Heart right ventricle (tissue), 16 donors: Measurements from ENCODE around the gene ST8SIA1. TPM values are rescaled to one million over a fixed set of nuclear protein-coding genes. Genes with fewer than 3 reads are reported as not detected.

ENCODE experiments used
- ATAC-seq, 8 donors: fragments of 200-7000 bp; cut with Tn5 transposase; one replicate each; pipeline ENCODE4 v1.9.1; 2020; ENCODE audit warnings: mild to moderate bottlenecking in 8 of 8, moderate library complexity in 8 of 8, moderate number of reproducible peaks in 1 of 8
- DNase-seq, 2 donors: peaks; one replicate each; pipeline ENCODE4 v3.0.0-alpha.2; 2020
- H3K27ac ChIP-seq, 10 donors: fragments of 200-600 bp; sonication (generic) in 2 of 10; one replicate each; pipeline versions ENCODE4 v1.5.0 to v1.8.0; 2020 to 2022; ENCODE audit warnings: mild to moderate bottlenecking in 3 of 10
- H3K27me3 ChIP-seq, 7 donors: fragments of 200-600 bp; one replicate each; pipeline ENCODE4 v1.8.0; 2021 to 2022; ENCODE audit warnings: mild to moderate bottlenecking in 2 of 7
- H3K36me3 ChIP-seq, 9 donors: fragments of 200-600 bp; sonication (generic) in 1 of 9; one replicate each; pipeline versions ENCODE4 v1.5.0 to v1.8.0; 2020 to 2022; ENCODE audit warnings: mild to moderate bottlenecking in 2 of 9
- H3K4me1 ChIP-seq, 9 donors: fragments of 200-600 bp; sonication (generic) in 1 of 9; one replicate each; pipeline versions ENCODE4 v1.5.0 to v1.8.0; 2020 to 2022; ENCODE audit warnings: mild to moderate bottlenecking in 4 of 9
- H3K4me3 ChIP-seq, 10 donors: fragments of 200-600 bp; sonication (generic) in 2 of 10; one replicate each; pipeline versions ENCODE4 v1.5.0 to v1.8.0; 2020 to 2022; ENCODE audit warnings: mild to moderate bottlenecking in 7 of 10, moderate library complexity in 2 of 10
- H3K9me3 ChIP-seq, 11 donors: fragments of 200-600 bp in 10 of 11; sonication (generic) in 2 of 11; one replicate each; pipeline versions ENCODE4 v1.5.0 to v1.8.0; 2013 to 2022; ENCODE audit warnings: mild to moderate bottlenecking in 2 of 11, control low read depth in 1 of 11, moderate library complexity in 1 of 11
- WGBS, 2 donors: extraction: QIAGEN DNeasy Blood & Tissue Kit; methylation state at CpG; one replicate each; pipeline ENCODE4 v1.1.7; 2013; ENCODE audit warnings: inconsistent platforms in 1 of 2; 5-methylcytosine and 5-hydroxymethylcytosine counted together
- intact Hi-C, 10 donors: fragments of 100-400 bp; cut with DNase I; formaldehyde crosslinking; loops; one replicate each; pipeline versions ENCODE4 v1.11.1 to v1.14.2; 2022
- polyA plus RNA-seq, 2 donors: library from polyadenylated mRNA; stranded (reverse); fragments of 200-250 nt; gene quantifications; one replicate each; pipeline ENCODE4 v1.2.3, GENCODE V29; 2013
- total RNA-seq, 10 donors: library from RNA; stranded (reverse); fragmentation: NEBNext Ultra II Directional in 3 of 10; extraction: Animal tissue kit (Norgen Biotek cat#: 25700) in 3 of 10; gene quantifications; one replicate each; pipeline versions ENCODE4 v1.2.1 to v1.2.4, GENCODE V29; 2021 to 2023
- TF ChIP-seq, protein P1 (sequence below), 9 donors: fragments of 200-600 bp; sonication (generic) in 2 of 9; IDR thresholded peaks; one replicate each; pipeline versions ENCODE4 v1.5.0 to v1.8.0; 2021 to 2022; ENCODE audit warnings: antibody characterized with exemption in 9 of 9, mild to moderate bottlenecking in 5 of 9, moderate library complexity in 1 of 9
- donor health status: Arrhythmogenic right ventricular cardiomyopathy.
- donor health status: ischemic (EF 13 %, LVEDD 7.1; RV severe dilation, severe dysfunction).
- donor health status: healthy with polysubstance abuse.
- donor health status: DM: no; HTN: yes; CAD: no.
- donor health status: DM: no; HTN: no; CAD: no.
- donor health status: ischemic (EF 25% LVEDD 6.9; RV normal size, moderate dysfunction).
- donor health status: ischemic (EF 25% LVEDD 5.7; RV mildly dilated, moderate dysfunction).
- donor health status: healthy.
- donor health status: DM: yes; HTN: yes; CAD: no.
- donor health status: Ischemic cardiomyopathy.
- donor health status: ischemic (EF 35%, LVEDD 5.7; RV mildly dilated, moderate dysfunction).
- donor health status: nonischemic (EF 11% LVEDD 7.7; RV severe dilation, severe dysfunction).
- donor health status: DM: yes; HTN: yes; CAD: no.
- donor health status: PGD.
- donor health status: ischemic (EF 29% LVEDD 5.4; RV normal size, mild dysfunction).
- donor health status: nonischemic (EF 23%, LVEDD 6.1; RV moderate dilation, normal function).

The ST8SIA1 gene
- total and polyA plus RNA-seq, 12 donors, result 0.93 to 4.9 (median 1.9) TPM

DNA sequence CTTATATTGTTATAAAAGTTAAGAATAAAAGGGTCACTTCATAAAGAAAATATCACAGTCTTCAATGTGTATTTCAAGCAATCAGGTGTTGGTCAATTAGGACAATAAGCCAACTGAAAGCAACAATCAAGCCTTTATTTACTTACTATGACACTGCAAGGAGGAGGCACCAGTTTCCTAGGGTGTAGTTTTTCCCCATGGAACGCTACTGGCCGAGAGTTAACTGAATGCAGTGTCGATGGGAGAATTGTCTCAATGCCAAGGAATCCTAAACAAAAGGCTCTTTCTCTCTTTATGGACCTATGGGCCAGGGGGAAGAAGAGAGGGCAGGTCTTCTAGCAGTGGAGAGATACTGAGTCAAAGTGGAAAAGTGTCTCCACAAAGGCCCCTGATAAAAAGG is 146.1 kb downstream of the ST8SIA1 start:
- ATAC-seq, result no peak
- Histone ChIP-seq H3K4me3 (no peak overlapping the region), H3K27ac (no peak overlapping the region), H3K27me3 (no peaks in the 10 kb centered on the region), H3K9me3 (no peaks in the 10 kb centered on the region), H3K36me3 (no peaks in the 10 kb centered on the region), H3K4me1 (no peaks in the 10 kb centered on the region)
- DNase-seq, result no peak
- TF ChIP-seq, protein P1, sequence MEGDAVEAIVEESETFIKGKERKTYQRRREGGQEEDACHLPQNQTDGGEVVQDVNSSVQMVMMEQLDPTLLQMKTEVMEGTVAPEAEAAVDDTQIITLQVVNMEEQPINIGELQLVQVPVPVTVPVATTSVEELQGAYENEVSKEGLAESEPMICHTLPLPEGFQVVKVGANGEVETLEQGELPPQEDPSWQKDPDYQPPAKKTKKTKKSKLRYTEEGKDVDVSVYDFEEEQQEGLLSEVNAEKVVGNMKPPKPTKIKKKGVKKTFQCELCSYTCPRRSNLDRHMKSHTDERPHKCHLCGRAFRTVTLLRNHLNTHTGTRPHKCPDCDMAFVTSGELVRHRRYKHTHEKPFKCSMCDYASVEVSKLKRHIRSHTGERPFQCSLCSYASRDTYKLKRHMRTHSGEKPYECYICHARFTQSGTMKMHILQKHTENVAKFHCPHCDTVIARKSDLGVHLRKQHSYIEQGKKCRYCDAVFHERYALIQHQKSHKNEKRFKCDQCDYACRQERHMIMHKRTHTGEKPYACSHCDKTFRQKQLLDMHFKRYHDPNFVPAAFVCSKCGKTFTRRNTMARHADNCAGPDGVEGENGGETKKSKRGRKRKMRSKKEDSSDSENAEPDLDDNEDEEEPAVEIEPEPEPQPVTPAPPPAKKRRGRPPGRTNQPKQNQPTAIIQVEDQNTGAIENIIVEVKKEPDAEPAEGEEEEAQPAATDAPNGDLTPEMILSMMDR (IDR thresholded peaks at IDR 0.05), result no peak
- intact Hi-C loops, result no loop called here
- WGBS, 2 donors, result 45 to 56% methylated on average over 3 of the region's 3 CpGs

DNA sequence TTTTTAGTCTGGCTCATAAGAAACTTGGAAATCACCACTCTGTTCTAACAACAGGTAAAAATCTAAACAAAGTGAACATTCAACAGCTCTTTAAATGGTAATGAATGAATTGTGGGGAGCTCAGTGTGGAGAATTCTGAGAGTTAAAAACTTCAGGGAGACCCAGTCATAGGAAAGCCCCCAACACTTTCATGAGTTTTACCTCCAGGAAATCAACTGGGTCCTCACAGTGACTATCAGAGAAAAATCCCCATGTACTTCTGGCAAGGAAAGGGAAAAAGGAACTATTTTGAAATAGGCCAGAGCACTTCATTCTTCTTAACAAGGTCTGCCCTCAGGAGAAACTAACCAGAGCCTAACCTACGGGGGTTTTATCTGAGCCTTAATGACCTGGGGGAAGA is 153.8 kb downstream of the ST8SIA1 start:
- Histone ChIP-seq H3K4me3 (no peak overlapping the region), H3K9me3 (no peaks in the 10 kb centered on the region), H3K4me1 (no peaks in the 10 kb centered on the region), H3K27me3 (no peaks in the 10 kb centered on the region), H3K27ac (no peak overlapping the region), H3K36me3 (no peaks in the 10 kb centered on the region)
- DNase-seq (no peak), ATAC-seq (no peak)
- intact Hi-C loops, result no loop called here
- WGBS, 2 donors, result 14 to 25% methylated on average over 1 of the region's 1 CpG
- TF ChIP-seq, protein P1 (IDR thresholded peaks at IDR 0.05), result no peak

DNA sequence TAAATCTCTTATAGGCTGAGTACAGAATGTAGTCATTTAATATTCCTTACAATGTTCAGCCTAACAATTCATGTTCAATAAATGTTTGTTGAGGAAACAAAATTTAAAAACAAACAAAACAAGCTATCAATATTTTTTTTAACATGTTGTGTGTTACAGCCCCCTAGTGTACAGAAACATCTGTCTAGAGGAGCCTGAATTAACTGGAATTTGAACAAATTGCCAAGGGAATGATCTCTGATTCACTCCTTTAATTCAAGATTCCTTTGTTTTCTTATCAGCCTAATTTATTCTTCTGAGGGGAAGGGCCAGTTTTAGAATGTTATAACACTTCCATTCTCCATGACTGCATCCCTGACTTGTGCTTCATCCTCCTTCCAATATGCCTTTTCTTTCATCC is 161.3 kb downstream of the ST8SIA1 start:
- Histone ChIP-seq H3K27ac (no peak overlapping the region), H3K27me3 (no peaks in the 10 kb centered on the region), H3K4me1 (no peaks in the 10 kb centered on the region), H3K4me3 (no peak overlapping the region), H3K9me3 (no peaks in the 10 kb centered on the region), H3K36me3 (no peaks in the 10 kb centered on the region)
- no peak for ATAC-seq
- no peak for DNase-seq
- TF ChIP-seq, protein P1 (IDR thresholded peaks at IDR 0.05), result peak in 1 of 9 donors; percentile 12
- intact Hi-C loops, result no loop called here

DNA sequence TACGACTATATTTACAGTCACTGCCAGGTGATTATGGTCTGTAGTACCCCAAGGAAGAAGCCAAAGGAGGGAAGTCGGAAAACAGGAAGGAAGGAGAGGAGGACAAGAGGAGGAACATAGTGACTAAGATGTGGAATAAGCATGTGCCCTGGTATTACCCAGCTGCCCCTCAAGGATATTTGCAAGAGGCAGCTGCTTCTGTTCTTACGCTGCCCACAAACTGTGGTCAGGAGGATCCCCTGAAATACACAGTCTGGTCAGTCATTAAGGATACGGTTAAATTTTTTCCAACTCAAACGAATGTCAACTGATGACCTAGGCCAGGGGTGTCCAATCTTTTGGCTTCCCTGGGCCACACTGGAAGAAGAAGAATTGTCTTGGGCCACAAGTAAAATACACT is 162.0 kb downstream of the ST8SIA1 start:
- WGBS, 2 donors, result 75 to 77% methylated on average over 5 of the region's 5 CpGs
- Histone ChIP-seq H3K9me3 (no peaks in the 10 kb centered on the region), H3K4me1 (no peaks in the 10 kb centered on the region), H3K36me3 (no peaks in the 10 kb centered on the region), H3K27me3 (no peaks in the 10 kb centered on the region), H3K27ac (no peak overlapping the region), H3K4me3 (no peak overlapping the region)
- TF ChIP-seq, protein P1 (IDR thresholded peaks at IDR 0.05), result no peak
- intact Hi-C loops, result no loop called here
- ATAC-seq (no peak), DNase-seq (no peak)

DNA sequence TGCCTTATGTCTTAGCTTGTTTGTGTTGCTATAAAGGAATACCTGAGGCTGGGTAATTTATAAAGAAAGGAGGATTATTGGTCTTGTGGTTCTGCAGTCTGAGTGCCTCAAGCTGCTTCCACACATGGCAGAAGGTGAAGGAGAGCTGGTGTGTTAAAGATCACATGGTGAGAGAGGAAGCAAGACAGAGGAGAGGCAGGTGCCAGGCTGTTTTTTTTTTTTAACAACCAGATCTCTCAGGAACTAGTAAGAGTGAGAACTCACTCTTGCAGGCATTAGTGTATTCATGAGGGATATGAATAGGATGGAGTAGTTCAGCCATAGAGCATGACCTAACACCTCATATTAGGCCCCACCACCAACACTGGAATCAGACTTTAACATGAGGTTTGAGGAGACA is 165.1 kb downstream of the ST8SIA1 start:
- ATAC-seq (no peak), DNase-seq (no peak)
- H3K4me3 ChIP-seq, result no peak overlapping the region
- no peaks in the 10 kb centered on the region for H3K36me3 ChIP-seq
- H3K4me1 ChIP-seq, result no peaks in the 10 kb centered on the region
- no peak overlapping the region for H3K27ac ChIP-seq
- intact Hi-C loops, result no loop called here
- TF ChIP-seq, protein P1 (IDR thresholded peaks at IDR 0.05), result no peak
- no peaks in the 10 kb centered on the region for H3K9me3 ChIP-seq
- peaks cover 0 to 4% (median 0%) of the 10 kb centered on the region in 7 donors for H3K27me3 ChIP-seq
